Activated naive CD4-positive, alpha-beta T cell treated with anti-CD3 and anti-CD28 coated beads, Interleukin-2, amount 50 U/mL, for 72 hours (primary cell): Measurements from ENCODE around the gene MRPL42. TPM values are rescaled to one million over a fixed set of nuclear protein-coding genes. Genes with fewer than 3 reads are reported as not detected.

Experiments
- ATAC-seq, 2 donors: fragments of 150-1000 bp; cut with Tn5 transposase; 2 replicates each; pipeline ENCODE4 v1.10.0; 2021; ENCODE audit warnings: mild to moderate bottlenecking in 2 of 2, moderate library complexity in 2 of 2
- DNase-seq, 2 donors: peaks; one replicate each; pipeline ENCODE4 v3.0.0; 2021 to 2022; ENCODE audit warnings: low spot score in 2 of 2
- H3K27ac Mint-ChIP-seq, 2 donors: one replicate each; pipeline ENCODE4 v1.8.0; 2022; ENCODE audit warnings: mild to moderate bottlenecking in 2 of 2, mixed read lengths in 2 of 2
- H3K36me3 Mint-ChIP-seq, 2 donors: one replicate each; pipeline ENCODE4 v1.8.0; 2022; ENCODE audit warnings: mixed read lengths in 2 of 2
- H3K9me3 Mint-ChIP-seq, 2 donors: one replicate each; pipeline ENCODE4 v1.8.0; 2022; ENCODE audit warnings: mixed read lengths in 2 of 2
- total RNA-seq, 2 donors: library from RNA; stranded (reverse); gene quantifications; one replicate each; pipeline ENCODE4 v1.2.3, GENCODE V29; 2022

MRPL42 gene
- total RNA-seq, 2 donors from 2014 or later, result 60.9 to 64.0 TPM

DNA sequence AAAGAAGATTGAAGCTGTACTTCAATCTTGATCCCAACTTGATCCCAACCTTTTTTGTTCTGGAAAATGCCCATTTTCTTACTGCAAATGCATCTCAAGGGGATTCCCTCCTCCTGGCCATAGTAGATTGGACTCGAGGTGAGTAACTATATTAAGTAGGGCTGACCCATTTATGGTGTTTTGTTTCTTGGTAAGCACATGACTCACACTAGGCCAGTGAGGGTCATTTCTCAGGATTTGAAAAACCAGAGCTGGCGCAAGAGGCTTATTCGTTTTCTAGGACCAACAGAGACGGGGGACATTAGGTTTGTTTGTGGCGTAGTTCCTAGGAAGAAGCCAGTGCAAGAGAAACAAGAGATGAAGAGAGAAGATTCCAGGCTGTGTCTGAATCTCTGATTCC lies 51.4 kb downstream of the MRPL42 start:
- no peak for DNase-seq
- no peaks in the 10 kb centered on the region for H3K9me3 Mint-ChIP-seq
- no peak overlapping the region for H3K27ac Mint-ChIP-seq
- no peaks in the 10 kb centered on the region for H3K36me3 Mint-ChIP-seq
- no peak for ATAC-seq

GRCh38 chr12:93519859-93520258 lies 52.5 kb downstream of the MRPL42 start:
- H3K36me3 Mint-ChIP-seq, result no peaks in the 10 kb centered on the region

GRCh38 chr12:93520454-93520853 lies 53.1 kb downstream of the MRPL42 start:
- Mint-ChIP-seq H3K36me3 (no peaks in the 10 kb centered on the region), H3K27ac (no peak overlapping the region), H3K9me3 (no peaks in the 10 kb centered on the region)
- no peak for ATAC-seq
- DNase-seq, result no peak

More at GRCh38 chr12:93519859-93520258, 52.5 kb downstream of the MRPL42 start:
- no peak for ATAC-seq
- Mint-ChIP-seq H3K27ac (no peak overlapping the region), H3K9me3 (no peaks in the 10 kb centered on the region)
- no peak for DNase-seq

- no peak for ATAC-seq
- Mint-ChIP-seq H3K27ac (no peak overlapping the region), H3K36me3 (no peaks in the 10 kb centered on the region), H3K9me3 (no peaks in the 10 kb centered on the region)
- no peak for DNase-seq
Measured at GRCh38 chr12:93521225-93522080, 54.1 kb downstream of the MRPL42 start.

- no peak for DNase-seq
- H3K9me3 Mint-ChIP-seq, result no peaks in the 10 kb centered on the region
Measured at GRCh38 chr12:93524386-93525133, 57.2 kb downstream of the MRPL42 start.

DNA sequence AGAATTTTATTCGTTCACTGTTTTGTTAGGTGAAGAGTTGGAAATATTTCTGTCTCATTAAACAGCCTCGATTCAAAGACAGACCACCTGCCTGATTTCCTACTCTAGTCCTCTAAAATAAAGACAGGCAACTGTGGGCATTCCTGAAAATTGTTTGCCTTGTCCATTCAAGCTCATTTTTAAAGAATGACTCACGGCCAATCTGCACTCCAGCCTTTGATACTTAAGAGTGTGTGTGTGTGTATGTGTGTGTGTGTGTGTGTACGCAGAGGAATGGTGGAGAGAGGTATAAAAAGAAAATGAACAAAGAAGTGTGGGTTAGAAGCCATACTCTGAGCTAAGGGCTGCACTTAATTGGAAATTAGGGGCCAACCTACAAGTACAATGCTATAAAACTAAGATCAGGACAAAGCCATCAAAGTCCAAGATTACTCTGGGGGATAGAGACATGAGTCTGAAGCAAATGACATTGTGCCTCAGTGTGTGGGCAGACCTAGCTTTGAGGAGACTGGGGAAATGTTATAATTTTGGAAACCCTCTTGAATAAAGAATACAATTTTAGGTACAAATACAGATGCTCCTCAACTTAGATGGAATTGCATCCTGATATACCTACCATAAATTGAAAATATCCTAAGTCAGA lies 59.6 kb downstream of the MRPL42 start:
- Mint-ChIP-seq H3K36me3 (no peaks in the 10 kb centered on the region), H3K27ac (no peak overlapping the region), H3K9me3 (no peaks in the 10 kb centered on the region)
- no peak for ATAC-seq
- DNase-seq, result no peak

More at GRCh38 chr12:93524386-93525133, 57.2 kb downstream of the MRPL42 start:
- Mint-ChIP-seq H3K27ac (no peak overlapping the region), H3K36me3 (no peaks in the 10 kb centered on the region)
- no peak for ATAC-seq

- no peak for ATAC-seq
- H3K9me3 Mint-ChIP-seq, result no peaks in the 10 kb centered on the region
- H3K27ac Mint-ChIP-seq, result peak overlapping the region in 1 of 2 donors; percentile 76
- no peak for DNase-seq
- no peaks in the 10 kb centered on the region for H3K36me3 Mint-ChIP-seq
Measured at GRCh38 chr12:93530358-93530757, 63.0 kb downstream of the MRPL42 start.

DNA sequence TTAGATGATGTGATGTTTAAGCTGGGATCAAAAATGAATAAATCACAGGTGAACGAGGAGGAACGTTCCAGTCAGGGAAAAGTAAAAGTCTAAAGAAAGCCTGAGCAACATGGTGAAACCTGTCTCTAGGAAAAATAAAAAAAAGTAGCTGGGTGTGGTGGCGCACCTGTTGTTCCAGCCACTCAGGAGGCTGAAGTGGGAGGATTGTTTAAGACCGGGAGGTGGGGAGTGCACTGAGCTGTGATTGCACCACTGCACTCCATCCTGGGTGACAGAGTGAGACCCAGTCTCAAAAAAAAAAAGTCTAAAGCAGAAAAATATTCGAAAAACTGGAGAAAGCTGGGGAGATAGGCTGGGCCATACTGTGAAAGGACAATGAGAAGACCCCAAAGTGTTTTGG lies 66.0 kb downstream of the MRPL42 start:
- Mint-ChIP-seq H3K9me3 (no peaks in the 10 kb centered on the region), H3K36me3 (no peaks in the 10 kb centered on the region), H3K27ac (no peak overlapping the region)
- DNase-seq (no peak), ATAC-seq (no peak)

DNA sequence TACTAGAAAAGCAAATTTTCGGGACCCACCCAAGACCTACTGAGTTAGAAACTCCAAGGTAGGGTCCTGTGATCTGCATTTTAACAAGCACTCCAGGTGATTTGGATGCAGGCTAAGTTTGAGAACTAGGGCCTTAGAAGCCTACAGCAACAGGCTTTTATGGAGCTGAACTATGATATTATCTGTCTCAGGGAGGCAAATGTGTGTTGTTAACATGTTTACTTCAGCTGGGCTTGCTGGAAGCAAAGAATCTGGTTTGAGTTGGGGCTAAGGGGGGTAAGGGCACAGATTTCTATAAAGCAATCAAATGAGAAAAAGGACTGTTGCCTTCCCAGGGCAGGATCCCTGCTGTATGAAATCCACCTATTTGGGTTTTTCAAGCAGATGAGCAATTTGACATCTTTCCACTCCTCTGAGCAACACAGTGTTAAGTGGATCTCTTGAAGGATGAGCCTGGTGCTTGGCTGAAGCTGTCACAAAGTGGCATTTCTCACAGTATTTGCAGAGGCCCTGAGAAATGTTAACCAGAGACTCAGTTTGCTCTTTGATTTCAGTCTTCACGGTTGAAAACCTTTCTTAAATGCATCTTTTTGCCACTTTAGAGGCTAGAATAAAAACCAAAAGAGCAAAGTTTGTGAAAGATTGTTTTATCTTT lies 68.9 kb downstream of the MRPL42 start:
- ATAC-seq (no peak), DNase-seq (no peak)
- Mint-ChIP-seq H3K27ac (no peak overlapping the region), H3K9me3 (no peaks in the 10 kb centered on the region), H3K36me3 (no peaks in the 10 kb centered on the region)

DNA sequence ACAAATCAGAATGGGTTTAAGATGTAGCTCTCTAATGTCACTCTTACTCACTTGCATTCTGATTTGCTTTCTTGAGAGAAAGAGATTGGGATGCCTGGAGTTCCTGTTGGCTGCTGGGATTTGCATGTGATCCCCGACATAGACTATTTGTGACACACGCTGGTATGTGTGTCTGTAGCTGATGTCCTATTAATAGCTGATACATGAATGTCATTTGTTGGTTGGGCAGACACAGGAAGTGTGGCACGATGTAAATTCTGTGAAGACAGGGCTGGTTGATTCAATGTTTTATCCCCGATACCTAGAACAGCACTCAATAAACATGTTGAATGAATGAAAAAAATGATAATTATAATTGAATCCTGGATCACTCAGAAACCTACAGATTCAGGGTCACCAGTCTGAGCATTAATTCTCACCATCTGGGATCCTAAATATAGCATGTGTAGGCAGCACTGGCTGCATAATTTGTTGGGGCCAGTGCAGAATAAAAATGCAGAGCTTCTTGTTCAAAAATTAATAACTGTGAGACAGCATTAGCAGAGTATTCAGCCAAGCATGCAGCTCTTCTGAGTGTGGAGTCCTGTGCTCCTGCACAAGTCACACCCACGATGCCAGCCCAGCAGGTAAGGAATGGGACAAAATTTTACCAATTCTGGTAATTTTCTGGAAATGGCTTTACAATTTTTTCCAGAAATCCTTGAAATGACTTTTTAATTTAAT lies 69.6 kb downstream of the MRPL42 start:
- Mint-ChIP-seq H3K36me3 (no peaks in the 10 kb centered on the region), H3K27ac (no peak overlapping the region), H3K9me3 (no peaks in the 10 kb centered on the region)
- no peak for DNase-seq
- no peak for ATAC-seq

DNA sequence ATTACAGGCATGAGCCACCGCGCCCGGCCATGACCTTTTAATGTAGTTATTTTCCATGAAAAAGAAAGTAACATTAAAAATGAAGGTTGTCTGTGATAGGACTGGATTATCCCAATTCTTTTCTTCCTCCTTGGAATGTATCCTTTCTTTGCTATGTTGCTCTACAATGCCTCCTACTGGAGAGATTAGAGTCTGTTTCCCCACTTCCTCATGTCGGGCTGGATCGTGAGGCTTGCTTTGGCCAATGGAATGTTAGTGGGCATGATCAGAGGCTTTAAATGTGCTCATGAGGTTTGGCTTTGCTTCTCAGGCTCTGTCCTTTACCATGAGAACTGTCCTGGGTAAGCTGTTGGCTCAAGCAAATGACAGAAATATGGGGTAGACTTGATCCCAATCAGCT lies 70.5 kb downstream of the MRPL42 start:
- DNase-seq (no peak), ATAC-seq (no peak)
- H3K9me3 Mint-ChIP-seq, result no peaks in the 10 kb centered on the region
- H3K36me3 Mint-ChIP-seq, result no peaks in the 10 kb centered on the region
- no peak overlapping the region for H3K27ac Mint-ChIP-seq

- no peak overlapping the region for H3K27ac Mint-ChIP-seq
Measured at GRCh38 chr12:93539821-93540220, 72.5 kb downstream of the MRPL42 start.

GRCh38 chr12:93540466-93540865 lies 73.2 kb downstream of the MRPL42 start:
- H3K27ac Mint-ChIP-seq, result no peak overlapping the region
- no peak for ATAC-seq

More at GRCh38 chr12:93539821-93540220, 72.5 kb downstream of the MRPL42 start:
- DNase-seq, result no peak
- no peak for ATAC-seq
- no peaks in the 10 kb centered on the region for H3K36me3 Mint-ChIP-seq
- H3K9me3 Mint-ChIP-seq, result no peaks in the 10 kb centered on the region

GRCh38 chr12:93541578-93542225 lies 74.4 kb downstream of the MRPL42 start:
- H3K27ac Mint-ChIP-seq, result no peak overlapping the region

More at GRCh38 chr12:93540466-93540865, 73.2 kb downstream of the MRPL42 start:
- Mint-ChIP-seq H3K36me3 (no peaks in the 10 kb centered on the region), H3K9me3 (no peaks in the 10 kb centered on the region)
- no peak for DNase-seq

GRCh38 chr12:93547778-93548177 lies 80.5 kb downstream of the MRPL42 start:
- peak overlapping the region in 1 of 2 donors; percentile 33 for H3K27ac Mint-ChIP-seq
- no peak for ATAC-seq
- no peaks in the 10 kb centered on the region for H3K9me3 Mint-ChIP-seq
- H3K36me3 Mint-ChIP-seq, result no peaks in the 10 kb centered on the region
- DNase-seq, result no peak

More at GRCh38 chr12:93541578-93542225, 74.4 kb downstream of the MRPL42 start:
- DNase-seq (no peak), ATAC-seq (peak in 1 of 2 donors; percentile 35)
- no peaks in the 10 kb centered on the region for H3K9me3 Mint-ChIP-seq
- no peaks in the 10 kb centered on the region for H3K36me3 Mint-ChIP-seq

- H3K36me3 Mint-ChIP-seq, result no peaks in the 10 kb centered on the region
- H3K9me3 Mint-ChIP-seq, result peaks cover 0 to 5% of the 10 kb centered on the region in 2 donors
- DNase-seq (no peak), ATAC-seq (no peak)
- no peak overlapping the region for H3K27ac Mint-ChIP-seq
Measured at GRCh38 chr12:93549174-93549573, 81.9 kb downstream of the MRPL42 start.
